ENCODE measurements around the gene UBE2I.

Gene UBE2I

DNA sequence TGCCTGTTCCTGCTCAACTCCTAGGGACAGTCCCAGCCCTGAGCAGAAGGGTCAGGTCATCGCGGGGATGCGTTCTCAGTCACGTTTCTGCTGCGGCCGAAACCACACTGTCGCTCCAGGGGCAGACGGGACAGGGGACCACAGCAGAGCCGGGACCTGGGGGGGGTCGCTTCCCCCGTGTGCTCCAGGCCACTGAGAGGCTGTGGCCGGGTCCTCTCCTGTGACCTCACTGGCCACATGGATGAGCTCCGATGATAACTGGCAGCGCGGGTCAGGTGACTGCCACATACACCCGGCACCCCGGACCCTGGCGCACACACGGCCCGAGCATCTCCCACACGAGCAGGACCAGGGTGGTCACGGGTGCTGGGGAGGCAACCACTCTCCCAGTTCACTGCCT lies 55.1 kb downstream of the UBE2I start:
- no peak for DNase-seq

DNA sequence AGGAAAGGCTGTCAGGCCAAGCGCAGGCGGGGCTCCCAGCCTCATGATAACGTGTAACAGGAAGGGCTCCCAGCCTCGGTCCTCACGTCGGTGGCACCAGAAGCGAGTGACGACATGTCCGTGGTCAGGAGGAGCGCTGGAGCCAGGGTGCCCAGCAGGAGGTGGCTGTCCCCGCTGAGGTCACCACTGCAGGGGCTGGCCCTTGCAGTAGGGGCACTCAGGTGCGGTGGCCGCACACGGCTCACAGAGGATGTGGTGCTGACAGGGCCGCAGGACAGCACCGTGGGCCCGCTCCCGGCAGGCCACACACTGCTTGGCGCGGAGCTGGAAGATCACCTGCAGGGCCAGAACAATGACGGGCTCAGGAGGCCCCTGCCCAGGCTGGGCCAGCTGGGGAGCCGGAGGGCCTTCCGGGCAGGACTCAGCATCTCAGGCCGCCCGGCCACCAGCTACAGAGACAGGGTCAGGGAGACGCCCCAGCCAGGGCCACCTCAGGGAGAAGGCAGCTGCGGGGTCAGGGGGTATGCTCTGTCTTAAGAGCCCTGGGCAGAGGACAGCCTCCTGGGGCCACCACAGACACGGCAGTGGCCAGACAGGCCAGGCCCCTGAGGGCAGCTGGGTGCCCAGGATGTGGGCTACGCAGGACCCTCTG lies 56.8 kb downstream of the UBE2I start:
- no peak for DNase-seq

DNA sequence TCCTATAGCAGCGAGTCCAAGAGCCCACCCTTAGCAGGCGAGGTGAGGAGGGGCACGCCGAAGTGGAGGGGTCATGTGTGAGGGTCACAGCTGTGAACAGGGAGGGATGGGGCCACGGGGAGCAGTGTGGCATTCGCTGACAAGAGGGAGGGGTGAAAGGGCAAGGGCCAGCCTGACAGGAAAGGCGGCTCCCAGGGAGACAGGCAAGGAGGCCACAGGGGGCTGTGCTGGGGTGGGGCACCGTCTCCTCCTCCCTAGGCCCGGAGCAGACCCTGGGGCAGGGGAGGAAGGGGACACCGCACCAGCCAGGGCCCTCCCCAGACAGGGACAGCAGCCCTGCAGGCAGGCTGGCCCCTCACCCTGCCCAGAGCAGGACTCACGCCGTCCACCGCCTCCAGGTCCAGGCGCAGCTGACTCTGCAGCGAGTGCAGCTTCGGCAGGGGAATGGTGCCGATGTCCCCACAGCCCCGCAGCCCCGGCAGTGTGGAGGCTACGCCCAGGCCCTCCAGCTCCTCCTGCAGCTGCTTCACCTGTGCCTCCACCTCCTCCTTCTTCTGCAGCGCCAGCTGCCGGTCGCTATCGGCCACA lies 57.4 kb downstream of the UBE2I start:
- no peak for DNase-seq

DNA sequence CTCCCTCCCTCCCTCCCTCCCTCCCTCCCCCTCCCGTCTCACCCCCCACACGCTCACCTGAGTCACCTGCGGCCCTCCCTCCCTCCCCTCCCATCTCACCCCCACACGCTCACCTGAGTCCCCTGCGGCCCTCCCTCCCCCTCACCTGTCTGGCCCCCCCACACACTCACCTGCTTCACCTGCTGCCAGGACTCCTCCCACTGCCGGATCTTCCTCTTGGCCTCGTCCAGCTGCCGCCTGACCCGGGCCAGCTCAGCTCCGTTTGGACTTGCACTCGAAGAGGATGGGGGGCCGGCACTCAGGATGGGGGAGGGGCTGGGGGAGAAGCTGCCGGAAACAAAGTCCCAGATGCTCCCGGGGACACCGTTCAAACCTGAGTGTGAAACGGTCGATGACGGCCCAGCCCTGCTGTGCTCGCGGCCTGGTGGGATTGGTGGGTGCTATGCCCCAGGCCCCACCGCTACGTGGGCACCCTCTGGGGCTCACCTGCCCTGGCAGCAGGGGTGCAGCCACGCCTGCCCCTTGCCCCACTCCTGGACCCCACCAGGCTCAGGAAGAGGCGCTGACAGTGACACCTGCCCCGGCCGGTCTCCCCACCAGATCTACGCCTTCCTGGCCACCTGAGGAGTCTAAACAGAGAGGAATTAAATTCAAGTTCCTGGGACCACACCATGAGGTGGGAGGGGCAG lies 58.2 kb downstream of the UBE2I start:
- no peak for DNase-seq

DNA sequence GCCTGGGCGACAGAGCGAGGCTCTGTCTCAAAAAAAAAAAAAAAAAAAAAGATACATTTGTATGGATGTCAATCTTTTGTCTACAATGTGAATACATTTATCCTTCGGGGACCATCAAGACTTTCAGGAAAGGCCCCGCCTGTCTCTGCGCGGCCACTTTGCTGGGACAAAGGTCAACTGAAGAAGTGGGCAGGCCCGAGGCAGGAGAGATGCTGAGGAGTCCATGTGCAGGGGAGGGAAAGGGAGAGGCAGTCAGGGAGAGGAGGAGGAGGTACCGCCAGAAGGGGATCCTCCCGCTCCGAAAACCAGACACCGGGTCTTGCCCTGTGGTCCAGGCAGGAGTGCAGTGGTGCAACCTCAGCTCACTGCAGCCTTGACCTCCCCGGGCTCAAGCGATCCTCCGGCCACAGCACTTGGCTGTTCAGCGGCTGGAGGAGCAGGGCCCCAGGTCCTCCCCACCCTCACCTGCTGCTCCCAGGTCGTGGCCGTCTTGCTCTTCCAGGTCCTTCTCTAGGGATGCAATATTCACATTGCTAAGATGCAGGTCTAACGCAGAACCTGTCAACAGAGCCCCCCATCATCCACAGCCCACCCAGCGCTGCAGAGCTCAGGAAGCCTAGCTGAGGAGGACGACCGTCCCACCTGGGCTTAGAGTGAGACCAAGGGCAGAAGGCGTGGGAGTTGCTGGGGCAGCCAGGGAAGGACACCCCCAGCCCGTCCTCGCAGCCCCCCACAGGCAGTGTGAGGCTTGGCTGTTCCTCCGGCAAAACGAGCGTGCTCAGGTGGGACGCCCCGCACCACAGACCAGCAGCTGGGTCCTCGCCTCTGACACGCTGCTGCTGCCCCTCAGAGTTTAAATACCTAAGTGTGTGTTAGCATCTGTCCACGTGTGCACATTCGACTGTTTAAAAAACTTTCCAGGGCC lies 61.9 kb downstream of the UBE2I start:
- DNase-seq = no peak

DNA sequence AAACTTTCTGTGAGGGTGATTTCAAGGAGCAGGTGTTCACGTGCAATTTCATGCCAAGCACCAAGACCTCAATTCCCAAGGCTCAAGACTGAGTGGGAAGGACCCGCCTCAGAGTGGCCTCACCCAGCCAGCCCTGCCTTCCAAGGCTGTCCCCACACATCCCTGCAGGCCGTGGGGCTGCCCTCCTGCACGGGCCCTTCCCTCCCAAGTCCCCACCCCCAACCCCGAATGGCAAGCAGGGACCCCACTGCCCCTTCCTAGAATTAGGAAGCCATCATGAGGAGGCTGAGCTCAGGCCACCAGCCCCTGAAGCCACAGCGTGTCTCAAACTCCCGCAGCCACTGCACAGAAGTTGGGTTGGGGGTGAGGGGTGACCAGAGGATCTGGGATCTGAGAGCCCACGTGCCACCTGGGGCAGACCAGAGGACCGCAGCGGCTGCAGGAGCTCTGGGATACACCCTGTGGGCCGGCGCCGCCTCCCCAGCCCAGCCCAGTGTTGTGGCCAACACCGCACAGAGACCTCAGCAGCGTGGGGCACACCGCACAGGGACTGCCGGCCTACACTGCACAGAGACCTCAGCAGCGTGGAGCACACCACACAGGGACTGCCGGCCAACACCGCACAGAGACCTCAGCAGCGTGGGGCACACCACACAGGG lies 63.0 kb downstream of the UBE2I start:
- DNase-seq = no peak

DNA sequence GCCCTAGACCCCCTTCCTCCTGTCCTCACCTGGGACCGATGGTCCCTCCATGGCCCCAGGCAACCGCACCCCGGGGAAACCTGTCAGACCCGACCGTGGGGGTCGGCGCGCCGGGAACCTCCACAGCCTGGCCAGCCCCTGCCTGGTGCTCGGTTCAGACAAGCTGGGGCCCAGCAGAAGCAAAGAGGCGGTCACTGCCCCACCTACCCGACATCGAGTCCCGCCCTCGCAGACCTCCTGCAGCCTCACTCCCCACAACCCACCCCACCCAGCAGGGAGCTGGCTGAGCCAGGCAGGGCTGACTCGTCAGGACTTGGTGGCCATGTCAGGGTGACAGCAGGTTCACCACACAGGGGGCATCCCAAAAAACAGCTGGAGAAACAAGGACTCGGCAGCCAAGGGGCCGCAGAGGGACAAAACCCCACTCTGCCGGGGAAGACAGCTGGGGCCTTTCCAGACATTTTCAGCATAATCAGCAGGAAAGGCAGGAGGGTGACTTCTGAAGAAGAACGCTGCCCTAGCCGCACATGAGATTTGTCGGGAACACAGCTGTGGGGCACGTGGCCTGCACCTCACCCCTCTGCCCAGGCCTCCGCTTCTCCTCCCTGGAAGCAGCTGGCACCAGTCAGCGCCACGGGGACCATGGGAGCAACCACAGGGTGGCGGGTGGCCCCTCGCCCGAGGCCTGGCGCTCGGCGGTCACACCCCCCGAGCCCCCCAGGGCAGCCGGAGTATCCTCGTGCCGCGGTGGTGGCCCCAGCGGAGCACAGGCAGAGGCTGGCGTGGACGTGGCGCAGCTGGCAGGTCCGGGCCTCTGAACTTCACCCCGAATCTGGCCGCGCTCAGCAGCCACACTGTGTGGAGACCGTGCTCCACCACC lies 65.2 kb downstream of the UBE2I start:
- DNase-seq = no peak

DNA sequence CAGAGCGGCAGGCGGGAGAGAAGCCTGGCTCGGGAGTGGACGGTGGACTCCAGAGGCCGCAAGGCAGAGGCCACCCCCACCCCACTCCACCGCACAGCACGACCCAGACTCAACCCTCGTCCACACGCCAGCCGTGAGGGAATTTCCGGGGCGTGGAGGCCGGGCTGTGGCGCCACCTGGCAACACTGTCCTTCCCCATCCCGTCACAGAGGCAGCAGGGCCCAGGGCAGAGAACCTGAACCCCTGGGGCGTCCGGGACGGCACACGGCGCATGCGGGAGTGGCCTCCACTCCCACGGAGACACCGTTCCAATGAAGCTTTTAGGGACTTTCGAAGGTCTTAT lies 65.8 kb downstream of the UBE2I start:
- no peak for DNase-seq

DNA sequence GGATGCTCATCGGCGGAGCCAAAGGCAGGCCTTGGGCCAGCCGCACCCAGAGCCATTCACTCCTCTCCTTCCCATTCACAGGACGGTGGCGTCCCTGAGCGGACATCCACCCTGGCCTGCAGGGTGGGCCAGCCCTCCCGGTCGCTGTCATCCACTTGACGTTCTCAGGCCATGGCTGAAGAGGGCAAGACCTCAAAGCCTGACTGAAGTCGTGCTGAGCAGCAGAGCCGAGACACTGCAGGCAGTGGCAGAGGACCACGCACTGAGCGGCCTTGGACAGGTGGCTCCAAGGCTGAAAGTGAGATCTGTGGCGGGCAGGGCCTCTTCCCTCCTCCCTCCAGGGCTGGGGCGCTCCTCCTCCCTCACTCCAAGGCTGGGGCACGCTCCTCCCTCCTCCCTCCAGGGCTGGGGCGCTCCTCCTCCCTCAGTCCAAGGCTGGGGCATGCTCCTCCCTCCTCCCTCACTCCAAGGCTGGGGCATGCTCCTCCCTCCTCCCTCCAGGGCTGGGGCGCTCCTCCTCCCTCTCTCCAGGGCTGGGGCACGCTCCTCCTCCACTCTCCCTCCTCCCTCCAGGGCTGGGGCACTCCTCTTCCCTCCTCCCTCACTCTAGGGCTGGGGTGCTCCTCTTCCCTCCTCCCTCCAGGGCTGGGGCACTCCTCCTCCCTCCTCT lies 66.4 kb downstream of the UBE2I start:
- no peak for DNase-seq
